Measurements from ENCODE around the gene SRPK2. TPM values are rescaled to one million over a fixed set of nuclear protein-coding genes. Genes with fewer than 3 reads are reported as not detected.
"Not testable (repeated sequence)": the region's sequence is repeated elsewhere in the genome, so short reads cannot be mapped to it uniquely, and the experiment has no call there.

Gene SRPK2
- total and polyA plus RNA-seq, 9 donors, result 28.4 to 45.1 (median 34.8) TPM

- WGBS (ENCODE audit: insufficient coverage), result 82% methylated on average over 2 of the region's 3 CpGs
- Histone ChIP-seq H3K36me3 (ENCODE audit: control insufficient read depth, insufficient read depth, low read length) (no peaks in the 10 kb centered on the region), H3K27me3 (ENCODE audit: control insufficient read depth, insufficient read depth, low read length) (no peaks in the 10 kb centered on the region), H3K4me3 (ENCODE audit: low read length) (no peak overlapping the region), H3K9me3 (replicated peaks; ENCODE audit: control insufficient read depth, low read depth, low read length) (no peaks in the 10 kb centered on the region), H3K4me1 (ENCODE audit: control insufficient read depth, insufficient read depth, low read length) (no peaks in the 10 kb centered on the region), H3K27ac (ENCODE audit: low read length) (no peak overlapping the region)
- DNase-seq, result no peak
These were observed 43.7 kb downstream of the SRPK2 start for GRCh38 chr7:105345003-105345402.

GRCh38 chr7:105339404-105340323 is 49.1 kb downstream of the SRPK2 start:
- H3K9me3 ChIP-seq (replicated peaks; ENCODE audit: control insufficient read depth, low read depth, low read length), result no peaks in the 10 kb centered on the region
- 77% methylated on average over 4 of the region's 12 CpGs for WGBS (ENCODE audit: insufficient coverage)
- H3K4me3 ChIP-seq (ENCODE audit: low read length), result no peak overlapping the region
- H3K27me3 ChIP-seq (ENCODE audit: control insufficient read depth, insufficient read depth, low read length), result no peaks in the 10 kb centered on the region
- peaks cover 4% of the 10 kb centered on the region for H3K4me1 ChIP-seq (ENCODE audit: control insufficient read depth, insufficient read depth, low read length)
- H3K36me3 ChIP-seq (ENCODE audit: control insufficient read depth, insufficient read depth, low read length), result no peaks in the 10 kb centered on the region
- no peak for DNase-seq
- no peak overlapping the region for H3K27ac ChIP-seq (ENCODE audit: low read length)

GRCh38 chr7:105337529-105337928 is 51.2 kb downstream of the SRPK2 start:
- no peak overlapping the region for H3K27ac ChIP-seq (ENCODE audit: low read length)
- no CpG with 5 or more reads among the region's 4 CpGs for WGBS (ENCODE audit: insufficient coverage)
- H3K36me3 ChIP-seq (ENCODE audit: control insufficient read depth, insufficient read depth, low read length), result no peaks in the 10 kb centered on the region
- H3K9me3 ChIP-seq (replicated peaks; ENCODE audit: control insufficient read depth, low read depth, low read length), result no peaks in the 10 kb centered on the region
- DNase-seq, result no peak
- no peak overlapping the region for H3K4me3 ChIP-seq (ENCODE audit: low read length)
- H3K4me1 ChIP-seq (ENCODE audit: control insufficient read depth, insufficient read depth, low read length), result peaks cover 4% of the 10 kb centered on the region
- no peaks in the 10 kb centered on the region for H3K27me3 ChIP-seq (ENCODE audit: control insufficient read depth, insufficient read depth, low read length)

- no CpG with 5 or more reads among the region's 1 CpG for WGBS (ENCODE audit: insufficient coverage)
- no peaks in the 10 kb centered on the region for H3K9me3 ChIP-seq (replicated peaks; ENCODE audit: control insufficient read depth, low read depth, low read length)
- H3K27me3 ChIP-seq (ENCODE audit: control insufficient read depth, insufficient read depth, low read length), result no peaks in the 10 kb centered on the region
- H3K36me3 ChIP-seq (ENCODE audit: control insufficient read depth, insufficient read depth, low read length), result no peaks in the 10 kb centered on the region
- H3K27ac ChIP-seq (ENCODE audit: low read length), result no peak overlapping the region
- DNase-seq, result no peak
- H3K4me3 ChIP-seq (ENCODE audit: low read length), result no peak overlapping the region
- peaks cover 4% of the 10 kb centered on the region for H3K4me1 ChIP-seq (ENCODE audit: control insufficient read depth, insufficient read depth, low read length)
These were observed 52.7 kb downstream of the SRPK2 start for GRCh38 chr7:105336009-105336408.

GRCh38 chr7:105332661-105333060 is 56.1 kb downstream of the SRPK2 start:
- not testable (repeated sequence) for H3K4me3 ChIP-seq (ENCODE audit: low read length); H3K9me3 ChIP-seq (replicated peaks; ENCODE audit: control insufficient read depth, low read depth, low read length); H3K36me3 ChIP-seq (ENCODE audit: control insufficient read depth, insufficient read depth, low read length); H3K4me1 ChIP-seq (ENCODE audit: control insufficient read depth, insufficient read depth, low read length); H3K27ac ChIP-seq (ENCODE audit: low read length); H3K27me3 ChIP-seq (ENCODE audit: control insufficient read depth, insufficient read depth, low read length)
- DNase-seq, result peak; percentile 70
- WGBS (ENCODE audit: insufficient coverage), result no CpG with 5 or more reads among the region's 5 CpGs

GRCh38 chr7:105330526-105330925 is 58.2 kb downstream of the SRPK2 start:
- no peaks in the 10 kb centered on the region for H3K4me1 ChIP-seq (ENCODE audit: control insufficient read depth, insufficient read depth, low read length)
- no CpG with 5 or more reads among the region's 3 CpGs for whole genome bisulfite sequencing (ENCODE audit: insufficient coverage)

GRCh38 chr7:105327201-105327600 is 61.5 kb downstream of the SRPK2 start:
- Histone ChIP-seq H3K4me1 (ENCODE audit: control insufficient read depth, insufficient read depth, low read length) (peaks cover 2% of the 10 kb centered on the region), H3K27ac (ENCODE audit: low read length) (no peak overlapping the region), H3K27me3 (ENCODE audit: control insufficient read depth, insufficient read depth, low read length) (no peaks in the 10 kb centered on the region), H3K36me3 (ENCODE audit: control insufficient read depth, insufficient read depth, low read length) (no peaks in the 10 kb centered on the region), H3K4me3 (ENCODE audit: low read length) (no peak overlapping the region), H3K9me3 (replicated peaks; ENCODE audit: control insufficient read depth, low read depth, low read length) (no peaks in the 10 kb centered on the region)
- no peak for DNase-seq
- 71% methylated on average over 1 of the region's 1 CpG for WGBS (ENCODE audit: insufficient coverage)

More at GRCh38 chr7:105330526-105330925, 58.2 kb downstream of the SRPK2 start:
- no peaks in the 10 kb centered on the region for H3K36me3 ChIP-seq (ENCODE audit: control insufficient read depth, insufficient read depth, low read length)
- no peaks in the 10 kb centered on the region for H3K9me3 ChIP-seq (replicated peaks; ENCODE audit: control insufficient read depth, low read depth, low read length)
- H3K27me3 ChIP-seq (ENCODE audit: control insufficient read depth, insufficient read depth, low read length), result no peaks in the 10 kb centered on the region
- no peak overlapping the region for H3K27ac ChIP-seq (ENCODE audit: low read length)
- H3K4me3 ChIP-seq (ENCODE audit: low read length), result no peak overlapping the region
- DNase-seq, result no peak

GRCh38 chr7:105325216-105325904 is 63.4 kb downstream of the SRPK2 start:
- Histone ChIP-seq H3K9me3 (replicated peaks; ENCODE audit: control insufficient read depth, low read depth, low read length) (no peaks in the 10 kb centered on the region), H3K4me3 (ENCODE audit: low read length) (no peak overlapping the region), H3K4me1 (ENCODE audit: control insufficient read depth, insufficient read depth, low read length) (peaks cover 3% of the 10 kb centered on the region), H3K27ac (ENCODE audit: low read length) (no peak overlapping the region), H3K36me3 (ENCODE audit: control insufficient read depth, insufficient read depth, low read length) (no peaks in the 10 kb centered on the region), H3K27me3 (ENCODE audit: control insufficient read depth, insufficient read depth, low read length) (no peaks in the 10 kb centered on the region)
- no peak for DNase-seq
- WGBS (ENCODE audit: insufficient coverage), result no CpG with 5 or more reads among the region's 5 CpGs

- not testable (repeated sequence) for H3K4me1 ChIP-seq (ENCODE audit: control insufficient read depth, insufficient read depth, low read length); DNase-seq; H3K27ac ChIP-seq (ENCODE audit: low read length); H3K9me3 ChIP-seq (replicated peaks; ENCODE audit: control insufficient read depth, low read depth, low read length); H3K36me3 ChIP-seq (ENCODE audit: control insufficient read depth, insufficient read depth, low read length); H3K4me3 ChIP-seq (ENCODE audit: low read length); H3K27me3 ChIP-seq (ENCODE audit: control insufficient read depth, insufficient read depth, low read length)
- 100% methylated on average over 2 of the region's 8 CpGs for WGBS (ENCODE audit: insufficient coverage)
These were observed 64.1 kb downstream of the SRPK2 start for GRCh38 chr7:105324606-105325005.

- no peaks in the 10 kb centered on the region for H3K27me3 ChIP-seq (ENCODE audit: control insufficient read depth, insufficient read depth, low read length)
- no peak for DNase-seq
- no peak overlapping the region for H3K4me3 ChIP-seq (ENCODE audit: low read length)
- H3K9me3 ChIP-seq (replicated peaks; ENCODE audit: control insufficient read depth, low read depth, low read length), result no peaks in the 10 kb centered on the region
- no peaks in the 10 kb centered on the region for H3K36me3 ChIP-seq (ENCODE audit: control insufficient read depth, insufficient read depth, low read length)
- H3K27ac ChIP-seq (ENCODE audit: low read length), result no peak overlapping the region
- WGBS (ENCODE audit: insufficient coverage), result no CpG with 5 or more reads among the region's 1 CpG
- H3K4me1 ChIP-seq (ENCODE audit: control insufficient read depth, insufficient read depth, low read length), result peaks cover 3% of the 10 kb centered on the region
These were observed 65.4 kb downstream of the SRPK2 start for GRCh38 chr7:105323366-105323765.

Data from muscle of leg (tissue), 11 donors.